ENCODE data around the gene TSPAN17. TPM values are rescaled to one million over a fixed set of nuclear protein-coding genes. Genes with fewer than 3 reads are reported as not detected.

Gene TSPAN17
- total RNA-seq, 1 experiment from 2014 or later: 18.5 TPM

DNA sequence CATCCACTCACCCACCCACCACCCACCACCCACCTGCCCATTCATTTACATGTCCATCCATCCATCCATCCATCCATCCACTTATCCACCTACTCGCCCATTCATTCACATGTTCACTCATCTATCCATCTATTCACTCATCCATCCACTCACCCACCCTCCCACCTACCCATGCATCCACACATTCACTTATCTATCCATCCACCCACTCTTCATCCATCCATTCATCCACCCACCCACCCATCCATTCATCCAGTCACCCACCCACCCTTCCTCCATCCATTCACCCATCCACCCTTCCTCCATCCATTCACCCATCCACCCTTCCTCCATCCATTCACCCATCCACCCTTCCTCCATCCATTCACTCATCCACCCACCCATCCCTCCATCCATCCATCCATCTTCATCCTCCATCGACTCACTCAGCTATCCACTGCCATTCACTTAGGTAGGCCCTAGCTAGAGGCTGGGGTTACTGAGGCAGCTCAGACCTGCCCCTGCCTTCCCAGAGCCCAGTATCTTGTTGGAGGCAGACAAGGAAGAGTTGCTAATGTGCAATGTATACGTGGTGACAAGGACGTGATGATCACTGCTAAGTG lies 12.7 kb downstream of the TSPAN17 start:
- no peak for DNase-seq (ENCODE audit: low read depth)

DNA sequence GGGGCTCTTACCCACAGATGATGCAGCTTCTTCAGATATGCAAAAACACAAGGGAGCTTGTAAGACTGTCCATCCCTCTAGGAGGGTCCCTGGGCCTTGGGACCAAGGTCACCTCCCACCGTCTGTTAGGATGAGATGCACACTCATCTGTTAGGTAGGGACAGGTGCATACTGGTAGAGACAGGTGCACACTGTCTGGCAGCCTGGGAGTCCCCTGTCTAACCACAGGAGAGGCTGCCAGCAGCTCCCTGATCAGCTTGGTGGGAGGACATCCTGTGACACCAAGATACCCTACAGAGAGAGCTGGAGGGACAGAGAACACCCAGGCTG lies 13.2 kb downstream of the TSPAN17 start:
- DNase-seq (ENCODE audit: low read depth): no peak

- peak; percentile 58 for DNase-seq (ENCODE audit: low read depth)
Measured at GRCh38 chr5:176660860-176661641, 13.8 kb downstream of the TSPAN17 start.

- no peak for DNase-seq (ENCODE audit: low read depth)
Measured at GRCh38 chr5:176661676-176662075, 14.4 kb downstream of the TSPAN17 start.

DNA sequence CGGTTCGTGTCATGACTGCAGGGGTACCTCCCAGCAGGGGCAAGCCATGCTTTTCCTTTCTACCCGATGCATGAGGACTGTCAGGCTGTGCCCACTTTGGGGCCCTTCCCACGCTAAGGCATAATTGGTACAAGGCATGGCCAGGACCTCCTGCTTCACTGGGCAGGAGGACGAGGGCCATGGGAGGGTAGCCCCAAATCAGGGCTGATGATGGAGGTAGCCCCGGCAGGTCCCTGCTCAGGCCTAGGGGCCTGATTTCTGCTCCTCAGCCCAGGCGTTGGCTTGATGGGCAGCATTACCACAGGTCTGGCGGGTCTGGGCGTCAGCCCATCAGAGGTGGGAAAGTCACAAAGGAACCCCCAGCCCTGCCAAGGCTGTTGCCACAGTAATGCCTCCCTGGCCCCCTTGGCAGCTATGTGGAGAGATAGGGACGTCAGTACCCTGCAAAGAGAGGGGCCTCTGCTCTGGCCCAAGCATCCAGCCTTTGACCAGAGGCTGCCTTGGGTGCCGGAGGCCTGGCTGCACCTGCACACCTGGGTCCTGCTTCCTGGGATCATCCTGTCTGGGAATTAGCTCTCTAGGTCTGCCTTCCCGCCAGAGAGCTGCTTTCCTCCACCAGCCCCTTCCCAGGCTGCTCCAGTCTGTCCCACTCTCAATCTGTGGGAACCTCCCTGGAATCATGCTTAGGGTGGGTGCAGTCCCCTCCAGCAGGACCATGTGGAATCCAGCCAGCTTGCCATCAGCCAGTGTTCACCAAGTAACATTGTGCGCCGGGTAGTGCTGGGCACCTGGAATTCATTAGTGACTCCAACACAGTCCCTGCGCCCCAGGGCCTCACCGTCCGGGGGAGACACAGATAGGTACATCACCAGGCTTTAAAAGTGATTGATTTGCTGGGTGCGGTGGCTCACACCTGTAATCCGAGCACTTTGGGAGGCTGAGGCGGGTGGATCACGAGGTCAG lies 15.4 kb downstream of the TSPAN17 start:
- no peak for DNase-seq (ENCODE audit: low read depth)

DNA sequence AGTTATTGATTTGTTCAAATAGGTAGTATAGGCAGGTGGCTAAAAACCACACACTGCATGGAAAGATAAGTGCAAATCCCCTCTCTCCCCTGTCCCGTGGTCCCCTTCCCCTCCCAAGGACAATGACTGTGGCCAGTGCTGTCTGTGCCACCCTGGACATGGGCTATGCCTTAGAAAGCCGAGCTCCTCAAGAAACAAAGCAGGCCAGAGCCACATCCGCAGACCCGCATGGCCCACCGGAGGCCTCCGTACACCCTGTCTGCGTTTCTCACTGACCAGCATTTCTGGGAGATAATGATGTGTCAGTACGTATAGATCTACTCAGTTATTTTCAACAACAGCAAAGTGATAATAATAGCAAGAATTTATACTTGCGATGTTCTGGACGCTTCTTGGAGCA lies 16.3 kb downstream of the TSPAN17 start:
- DNase-seq (ENCODE audit: low read depth): no peak

GRCh38 chr5:176664479-176664878 lies 17.2 kb downstream of the TSPAN17 start:
- no peak for DNase-seq (ENCODE audit: low read depth)

DNA sequence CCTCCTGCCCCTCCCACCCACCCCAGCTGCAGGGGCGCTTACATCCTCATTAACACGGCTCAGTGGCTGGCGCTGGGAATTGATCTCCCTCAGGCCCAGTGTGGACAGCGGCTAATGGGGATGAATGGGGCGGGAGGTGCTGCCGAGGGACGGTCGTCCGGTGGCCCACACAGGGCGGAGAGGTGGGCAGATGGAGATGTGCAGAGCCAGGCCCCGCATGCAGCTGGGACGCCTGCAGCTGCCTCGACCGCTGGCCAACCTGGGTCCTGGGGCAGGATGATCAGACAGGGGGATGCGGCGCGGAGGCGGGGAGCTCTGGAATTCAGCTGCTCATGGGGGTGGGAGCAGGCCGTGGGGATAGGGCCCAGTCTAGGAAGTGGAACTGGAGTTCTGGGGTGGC lies 17.6 kb downstream of the TSPAN17 start:
- no peak for DNase-seq (ENCODE audit: low read depth)

GRCh38 chr5:176665517-176665916 lies 18.2 kb downstream of the TSPAN17 start:
- DNase-seq (ENCODE audit: low read depth): no peak

DNA sequence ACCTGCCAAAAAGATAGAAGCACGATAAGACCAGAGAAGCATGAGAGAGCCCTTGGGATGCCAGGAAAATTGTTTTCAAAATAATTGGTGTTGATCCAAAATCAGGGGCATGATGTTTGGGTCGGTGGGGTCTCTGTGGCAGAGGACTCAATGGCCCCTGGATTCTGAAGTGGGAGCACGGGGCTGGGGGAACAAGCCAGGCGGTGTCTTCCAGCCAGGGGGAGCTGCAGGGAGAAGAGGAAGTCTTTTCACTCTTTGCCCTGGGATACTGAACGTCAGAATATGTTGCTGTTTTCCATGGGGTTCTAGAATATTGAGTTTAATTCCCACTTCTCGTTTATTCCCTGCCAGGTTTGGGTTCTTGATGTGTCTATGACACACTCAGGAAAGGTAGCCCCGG lies 20.4 kb downstream of the TSPAN17 start:
- DNase-seq (ENCODE audit: low read depth): no peak

DNA sequence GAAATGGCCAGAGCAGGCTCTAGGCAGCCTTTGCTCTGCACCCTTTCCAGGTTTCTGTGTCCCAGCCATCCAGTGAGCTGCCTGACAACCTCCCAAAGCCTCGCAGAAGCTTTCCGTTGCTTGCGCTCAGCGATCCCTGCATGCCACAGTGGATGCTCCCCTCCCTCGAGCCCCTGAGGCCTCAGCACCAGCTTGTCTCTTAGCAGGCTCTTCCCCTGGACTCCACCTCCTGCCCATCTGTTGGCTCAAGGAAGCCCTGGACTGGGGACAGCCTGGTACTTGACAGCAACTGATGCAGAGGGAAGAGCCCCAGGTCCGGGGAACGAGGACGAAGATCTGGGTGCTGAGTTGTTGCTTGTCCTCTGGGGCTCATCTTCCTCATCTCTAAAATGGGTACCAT lies 23.2 kb downstream of the TSPAN17 start:
- DNase-seq (ENCODE audit: low read depth): no peak

- no peak for DNase-seq (ENCODE audit: low read depth)
Measured at GRCh38 chr5:176671399-176671798, 24.1 kb downstream of the TSPAN17 start.

DNA sequence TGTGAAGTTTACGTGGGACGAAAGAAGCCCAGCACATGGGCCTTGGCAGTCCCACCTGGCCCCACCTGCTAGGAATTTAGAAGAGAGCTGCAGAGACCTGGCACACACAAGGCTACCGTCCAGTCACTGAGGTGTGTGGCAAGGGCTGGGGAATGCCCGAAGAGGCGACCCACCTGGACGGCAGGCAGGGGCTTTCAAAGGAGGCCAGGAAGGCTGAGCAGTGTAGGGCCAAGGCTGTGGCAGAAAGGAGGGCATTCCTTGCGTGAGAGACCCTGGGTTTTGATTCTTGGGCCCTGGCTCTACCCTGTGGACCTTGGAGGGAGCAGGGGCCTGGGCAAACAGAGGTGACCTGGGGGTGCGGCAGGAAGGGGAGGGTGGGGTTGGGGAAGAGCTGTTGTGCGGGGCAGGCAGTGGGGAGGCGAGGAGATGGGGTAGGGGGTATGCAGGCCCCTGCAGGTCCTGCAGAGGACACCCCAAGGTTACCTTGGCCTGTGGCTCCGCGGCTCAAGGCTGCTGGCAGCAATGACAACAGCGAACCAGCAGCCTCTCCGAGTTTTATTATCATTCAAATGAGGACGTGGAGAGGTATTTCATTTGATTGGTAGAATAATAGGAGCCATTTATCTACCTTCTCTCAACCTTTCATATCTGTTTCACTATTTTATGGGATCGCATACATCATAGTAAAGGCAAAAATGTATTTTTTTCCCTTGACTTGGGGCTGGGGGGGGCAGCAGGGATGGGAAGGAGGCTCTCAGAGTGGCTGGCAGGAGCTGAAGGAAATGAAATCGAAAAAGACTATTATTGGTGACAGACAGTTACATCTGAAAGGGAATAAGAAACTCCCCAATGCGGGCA lies 24.8 kb downstream of the TSPAN17 start:
- DNase-seq (ENCODE audit: low read depth): no peak

DNA sequence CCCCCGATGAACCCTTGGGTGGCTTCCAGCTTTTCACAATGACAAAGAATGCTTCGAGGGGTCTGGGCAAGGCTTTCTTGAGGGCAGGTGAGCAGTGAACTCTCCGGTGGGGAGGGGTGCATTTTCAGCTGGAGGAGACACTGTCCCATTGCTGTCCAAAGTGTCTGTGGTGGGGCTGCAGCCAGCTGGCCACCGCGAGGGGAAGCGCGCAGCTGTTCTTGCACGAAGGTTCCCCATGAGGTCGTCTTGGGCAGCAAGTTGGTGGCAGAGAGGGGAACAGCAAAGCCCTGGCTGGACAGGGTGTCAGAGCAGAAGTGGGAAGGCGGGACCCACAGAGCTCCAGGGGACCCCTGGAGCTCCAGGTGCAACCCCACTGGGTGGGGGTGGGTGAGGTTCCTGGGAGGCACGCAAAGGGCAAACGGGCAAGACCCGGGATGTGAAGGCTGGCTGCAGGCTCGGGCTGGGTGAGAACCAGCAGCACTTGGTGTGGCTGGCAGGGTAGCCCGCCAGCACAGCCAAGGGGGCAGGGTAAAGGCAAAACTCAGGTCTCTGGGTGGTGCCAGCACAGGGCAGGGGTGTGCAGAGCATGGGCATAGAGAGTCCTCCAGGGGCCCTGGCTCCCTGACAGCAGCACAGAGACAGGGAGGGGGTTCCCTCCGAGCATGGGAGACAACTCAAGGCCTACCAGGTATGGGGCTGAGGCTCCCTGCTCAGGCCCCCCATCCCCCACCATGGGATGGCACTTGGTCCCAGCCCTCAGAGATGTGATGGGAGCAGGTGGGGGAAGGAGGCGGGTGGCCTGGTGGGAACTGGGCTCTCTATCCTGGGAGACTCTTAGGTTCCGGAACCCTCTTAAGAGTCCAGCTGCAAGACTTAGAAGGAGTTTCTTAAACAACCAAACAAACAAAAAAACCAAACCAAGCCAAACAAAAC lies 26.6 kb downstream of the TSPAN17 start:
- DNase-seq (ENCODE audit: low read depth): no peak

DNA sequence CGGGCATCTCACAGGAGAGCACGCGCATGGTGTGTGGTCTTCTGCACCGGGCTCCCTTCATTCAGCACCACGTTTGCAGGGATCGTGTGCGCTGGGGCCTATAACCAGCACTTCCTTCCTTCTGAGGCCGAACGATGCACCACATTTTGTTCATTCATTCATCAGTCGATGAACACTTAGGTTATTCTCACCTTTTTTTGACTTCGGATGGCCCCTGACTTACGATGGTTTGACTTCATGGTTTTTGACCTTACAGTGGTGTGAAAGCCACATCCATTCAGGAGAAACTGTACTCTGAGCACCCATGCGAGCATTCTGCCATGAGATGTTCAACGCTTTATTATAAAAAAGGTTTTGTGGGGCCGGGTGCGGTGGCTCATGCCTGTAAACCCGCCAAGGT lies 27.5 kb downstream of the TSPAN17 start:
- DNase-seq (ENCODE audit: low read depth): no peak

DNA sequence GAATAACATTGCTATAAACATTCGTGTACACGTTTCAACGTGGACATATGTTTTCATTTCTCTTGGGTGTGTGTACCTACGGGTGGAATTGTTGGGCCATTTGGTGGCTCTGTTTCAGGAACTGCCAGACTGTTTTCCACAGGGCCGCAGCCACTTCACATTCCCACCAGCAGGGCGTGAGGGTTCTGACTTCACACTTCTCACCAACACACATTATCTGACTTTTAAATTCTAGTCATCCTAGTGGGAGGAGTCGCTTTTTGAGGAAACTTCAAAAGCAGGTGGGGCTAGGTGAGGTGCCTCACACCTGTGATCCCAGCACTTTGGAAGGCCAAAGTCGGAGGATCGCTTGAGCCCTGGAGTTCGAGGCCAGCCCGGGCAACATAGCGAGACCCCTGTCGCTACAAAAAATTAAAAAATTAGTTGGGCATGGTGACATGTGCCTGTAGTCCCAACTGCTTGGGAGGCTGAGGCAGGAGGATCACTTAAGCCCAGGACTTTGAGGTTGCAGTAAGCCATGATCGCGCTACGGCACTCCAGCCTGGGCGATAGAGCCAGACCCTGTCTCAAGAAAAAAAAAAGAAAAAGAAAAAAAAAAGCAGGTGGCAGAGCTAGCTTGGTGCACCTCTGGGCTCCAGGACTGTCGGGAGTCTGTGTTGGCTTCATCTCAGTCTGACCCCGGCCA lies 28.5 kb downstream of the TSPAN17 start:
- DNase-seq (ENCODE audit: low read depth): peak; percentile 28

DNA sequence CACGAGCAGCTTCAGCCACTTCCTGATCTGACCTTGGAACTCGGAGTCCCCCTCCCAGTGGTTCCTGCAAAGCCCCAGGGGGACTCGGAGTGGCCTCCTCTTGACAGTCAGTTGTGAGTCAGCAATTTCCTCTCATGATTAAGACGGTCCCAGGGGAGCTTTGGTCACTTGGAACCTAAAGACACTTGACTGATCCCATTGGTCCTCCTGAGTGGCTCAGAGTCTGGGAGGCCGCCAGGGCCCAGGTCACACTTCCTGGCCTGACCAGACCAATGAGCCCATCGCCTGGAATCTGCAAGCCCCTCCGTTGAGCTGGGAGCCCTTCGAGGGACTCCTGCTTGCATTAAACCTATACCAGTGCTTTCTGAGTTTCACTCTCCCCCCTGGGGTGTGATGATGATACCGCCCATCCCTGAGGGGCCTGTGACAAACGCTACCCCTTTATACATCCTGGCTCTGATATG lies 29.1 kb downstream of the TSPAN17 start:
- peak; percentile 84 for DNase-seq (ENCODE audit: low read depth)

DNA sequence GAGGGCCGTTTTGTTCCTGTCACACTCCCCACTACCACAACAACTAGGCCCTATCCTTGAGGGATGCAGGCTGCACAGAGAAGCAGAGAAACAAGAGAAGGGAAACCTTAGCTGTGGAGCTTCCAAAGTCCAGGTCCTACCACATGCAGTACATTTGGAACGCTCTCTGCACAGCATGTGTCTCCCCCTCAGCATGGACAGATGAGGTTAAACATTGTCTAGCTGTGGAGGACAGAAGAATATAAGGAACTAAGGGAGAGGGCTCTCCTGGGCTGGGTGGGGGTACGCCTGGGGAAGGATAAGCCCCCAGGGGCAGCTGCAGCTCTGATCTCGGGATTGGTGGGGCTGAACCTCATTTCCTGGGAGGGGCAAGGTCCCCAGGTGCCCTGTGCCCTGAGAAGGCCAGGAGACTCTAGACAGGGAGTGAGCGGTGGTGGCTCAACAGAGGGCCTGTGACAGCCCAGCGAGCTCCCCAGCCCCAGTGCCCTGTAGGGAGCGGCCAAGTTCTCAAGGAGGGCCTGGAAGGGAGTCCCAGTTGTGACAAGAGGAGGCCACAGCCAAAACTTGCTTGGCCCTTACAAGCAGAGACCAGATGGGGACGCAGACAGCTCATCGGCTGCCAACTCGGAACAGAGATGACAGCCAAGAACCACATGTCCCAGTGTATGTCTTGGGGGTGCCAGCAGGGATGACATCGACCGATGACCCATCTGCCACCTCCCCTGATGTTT lies 30.1 kb downstream of the TSPAN17 start:
- DNase-seq (ENCODE audit: low read depth): no peak

DNA sequence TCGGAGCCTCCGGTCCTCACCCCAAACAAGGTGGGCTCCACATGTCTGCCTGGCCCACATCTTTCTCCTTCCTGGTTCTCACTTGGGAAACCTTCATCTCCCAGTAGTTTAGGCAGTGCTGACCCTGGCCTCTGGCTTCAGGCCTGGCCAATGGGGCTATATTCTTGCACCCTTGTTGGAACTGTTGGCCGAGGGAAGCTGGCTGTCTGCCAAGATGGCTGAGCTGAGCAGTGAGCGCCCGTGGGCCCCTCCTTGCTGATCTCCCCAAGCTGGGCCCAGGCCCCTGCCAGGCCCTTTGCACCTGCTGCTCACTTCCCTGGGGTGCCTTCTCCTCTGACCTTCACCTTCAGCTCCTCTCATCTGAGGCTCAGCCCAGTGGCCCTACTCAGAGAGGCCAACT lies 31.3 kb downstream of the TSPAN17 start:
- no peak for DNase-seq (ENCODE audit: low read depth)
